ENCODE data around the gene IDH3B. TPM values are rescaled to one million over a fixed set of nuclear protein-coding genes. Genes with fewer than 3 reads are reported as not detected.

IDH3B gene
- total and polyA plus RNA-seq, 2 of the 8 experiments (the other 6 are each of a cell fraction or from before 2014, with no cell fraction given), result 110 to 167 TPM

DNA sequence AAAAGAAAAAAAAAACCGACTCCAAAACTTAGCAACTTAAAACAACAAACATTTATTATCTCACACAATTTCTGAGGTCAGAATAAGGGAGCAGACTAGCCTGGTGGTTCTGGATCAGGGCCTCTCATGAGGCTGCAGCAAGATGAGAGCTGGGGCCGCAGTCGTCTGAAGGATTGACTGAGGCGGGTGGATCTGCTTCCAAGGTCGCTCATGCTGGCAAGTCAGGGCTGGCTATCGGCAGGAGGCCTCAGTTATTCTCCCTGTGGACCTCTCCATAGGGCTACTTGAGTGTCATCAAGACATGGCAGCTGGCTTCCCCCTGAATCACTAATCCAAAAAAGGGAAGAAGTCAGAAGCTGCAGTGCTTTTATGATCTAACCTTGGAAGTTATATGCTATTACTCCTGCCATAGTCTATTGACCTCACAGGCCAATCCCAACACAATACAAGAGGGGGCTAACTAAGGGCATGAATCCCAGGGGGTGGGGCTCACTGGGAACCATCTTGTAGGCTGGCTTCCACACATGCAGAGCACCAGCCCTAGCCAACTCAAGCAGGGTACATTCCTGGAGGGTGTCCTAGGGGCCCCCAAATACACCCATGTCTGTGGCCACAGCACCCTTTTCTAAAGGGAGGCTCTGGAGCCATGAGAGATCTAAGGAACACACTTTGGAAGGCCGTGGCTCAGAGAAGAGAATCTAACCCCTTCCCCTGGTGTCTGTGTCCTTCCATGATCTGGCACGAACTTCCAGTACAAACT, 39.9 kb upstream of the IDH3B start (continued):
- TF ChIP-seq, protein P1, sequence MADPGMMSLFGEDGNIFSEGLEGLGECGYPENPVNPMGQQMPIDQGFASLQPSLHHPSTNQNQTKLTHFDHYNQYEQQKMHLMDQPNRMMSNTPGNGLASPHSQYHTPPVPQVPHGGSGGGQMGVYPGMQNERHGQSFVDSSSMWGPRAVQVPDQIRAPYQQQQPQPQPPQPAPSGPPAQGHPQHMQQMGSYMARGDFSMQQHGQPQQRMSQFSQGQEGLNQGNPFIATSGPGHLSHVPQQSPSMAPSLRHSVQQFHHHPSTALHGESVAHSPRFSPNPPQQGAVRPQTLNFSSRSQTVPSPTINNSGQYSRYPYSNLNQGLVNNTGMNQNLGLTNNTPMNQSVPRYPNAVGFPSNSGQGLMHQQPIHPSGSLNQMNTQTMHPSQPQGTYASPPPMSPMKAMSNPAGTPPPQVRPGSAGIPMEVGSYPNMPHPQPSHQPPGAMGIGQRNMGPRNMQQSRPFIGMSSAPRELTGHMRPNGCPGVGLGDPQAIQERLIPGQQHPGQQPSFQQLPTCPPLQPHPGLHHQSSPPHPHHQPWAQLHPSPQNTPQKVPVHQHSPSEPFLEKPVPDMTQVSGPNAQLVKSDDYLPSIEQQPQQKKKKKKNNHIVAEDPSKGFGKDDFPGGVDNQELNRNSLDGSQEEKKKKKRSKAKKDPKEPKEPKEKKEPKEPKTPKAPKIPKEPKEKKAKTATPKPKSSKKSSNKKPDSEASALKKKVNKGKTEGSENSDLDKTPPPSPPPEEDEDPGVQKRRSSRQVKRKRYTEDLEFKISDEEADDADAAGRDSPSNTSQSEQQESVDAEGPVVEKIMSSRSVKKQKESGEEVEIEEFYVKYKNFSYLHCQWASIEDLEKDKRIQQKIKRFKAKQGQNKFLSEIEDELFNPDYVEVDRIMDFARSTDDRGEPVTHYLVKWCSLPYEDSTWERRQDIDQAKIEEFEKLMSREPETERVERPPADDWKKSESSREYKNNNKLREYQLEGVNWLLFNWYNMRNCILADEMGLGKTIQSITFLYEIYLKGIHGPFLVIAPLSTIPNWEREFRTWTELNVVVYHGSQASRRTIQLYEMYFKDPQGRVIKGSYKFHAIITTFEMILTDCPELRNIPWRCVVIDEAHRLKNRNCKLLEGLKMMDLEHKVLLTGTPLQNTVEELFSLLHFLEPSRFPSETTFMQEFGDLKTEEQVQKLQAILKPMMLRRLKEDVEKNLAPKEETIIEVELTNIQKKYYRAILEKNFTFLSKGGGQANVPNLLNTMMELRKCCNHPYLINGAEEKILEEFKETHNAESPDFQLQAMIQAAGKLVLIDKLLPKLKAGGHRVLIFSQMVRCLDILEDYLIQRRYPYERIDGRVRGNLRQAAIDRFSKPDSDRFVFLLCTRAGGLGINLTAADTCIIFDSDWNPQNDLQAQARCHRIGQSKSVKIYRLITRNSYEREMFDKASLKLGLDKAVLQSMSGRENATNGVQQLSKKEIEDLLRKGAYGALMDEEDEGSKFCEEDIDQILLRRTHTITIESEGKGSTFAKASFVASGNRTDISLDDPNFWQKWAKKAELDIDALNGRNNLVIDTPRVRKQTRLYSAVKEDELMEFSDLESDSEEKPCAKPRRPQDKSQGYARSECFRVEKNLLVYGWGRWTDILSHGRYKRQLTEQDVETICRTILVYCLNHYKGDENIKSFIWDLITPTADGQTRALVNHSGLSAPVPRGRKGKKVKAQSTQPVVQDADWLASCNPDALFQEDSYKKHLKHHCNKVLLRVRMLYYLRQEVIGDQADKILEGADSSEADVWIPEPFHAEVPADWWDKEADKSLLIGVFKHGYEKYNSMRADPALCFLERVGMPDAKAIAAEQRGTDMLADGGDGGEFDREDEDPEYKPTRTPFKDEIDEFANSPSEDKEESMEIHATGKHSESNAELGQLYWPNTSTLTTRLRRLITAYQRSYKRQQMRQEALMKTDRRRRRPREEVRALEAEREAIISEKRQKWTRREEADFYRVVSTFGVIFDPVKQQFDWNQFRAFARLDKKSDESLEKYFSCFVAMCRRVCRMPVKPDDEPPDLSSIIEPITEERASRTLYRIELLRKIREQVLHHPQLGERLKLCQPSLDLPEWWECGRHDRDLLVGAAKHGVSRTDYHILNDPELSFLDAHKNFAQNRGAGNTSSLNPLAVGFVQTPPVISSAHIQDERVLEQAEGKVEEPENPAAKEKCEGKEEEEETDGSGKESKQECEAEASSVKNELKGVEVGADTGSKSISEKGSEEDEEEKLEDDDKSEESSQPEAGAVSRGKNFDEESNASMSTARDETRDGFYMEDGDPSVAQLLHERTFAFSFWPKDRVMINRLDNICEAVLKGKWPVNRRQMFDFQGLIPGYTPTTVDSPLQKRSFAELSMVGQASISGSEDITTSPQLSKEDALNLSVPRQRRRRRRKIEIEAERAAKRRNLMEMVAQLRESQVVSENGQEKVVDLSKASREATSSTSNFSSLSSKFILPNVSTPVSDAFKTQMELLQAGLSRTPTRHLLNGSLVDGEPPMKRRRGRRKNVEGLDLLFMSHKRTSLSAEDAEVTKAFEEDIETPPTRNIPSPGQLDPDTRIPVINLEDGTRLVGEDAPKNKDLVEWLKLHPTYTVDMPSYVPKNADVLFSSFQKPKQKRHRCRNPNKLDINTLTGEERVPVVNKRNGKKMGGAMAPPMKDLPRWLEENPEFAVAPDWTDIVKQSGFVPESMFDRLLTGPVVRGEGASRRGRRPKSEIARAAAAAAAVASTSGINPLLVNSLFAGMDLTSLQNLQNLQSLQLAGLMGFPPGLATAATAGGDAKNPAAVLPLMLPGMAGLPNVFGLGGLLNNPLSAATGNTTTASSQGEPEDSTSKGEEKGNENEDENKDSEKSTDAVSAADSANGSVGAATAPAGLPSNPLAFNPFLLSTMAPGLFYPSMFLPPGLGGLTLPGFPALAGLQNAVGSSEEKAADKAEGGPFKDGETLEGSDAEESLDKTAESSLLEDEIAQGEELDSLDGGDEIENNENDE (IDR thresholded peaks at IDR 0.05; ENCODE audit: insufficient replicate concordance, low read length), result no peak
- TF ChIP-seq GABPA (IDR thresholded peaks at IDR 0.05; ENCODE audit: borderline replicate concordance, insufficient read depth, low read length), result no peak

All from H1 (cell line).